ENCODE results near the gene GDI2.

Gene GDI2

GRCh38 chr10:5761220-5761619 lies 52.0 kb downstream of the GDI2 start:
- Histone ChIP-seq H3K4me3 (ENCODE audit: low read length) (no peak overlapping the region), H3K9ac (ENCODE audit: low read length) (no peak overlapping the region), H2BK120ac (ENCODE audit: low read depth, low read length) (no peak overlapping the region), H3K4ac (ENCODE audit: low read depth, low read length) (no peak overlapping the region), H3K4me1 (ENCODE audit: control insufficient read depth, low read depth, low read length) (no peaks in the 10 kb centered on the region), H3K36me3 (ENCODE audit: control insufficient read depth, insufficient read depth, low read length) (peaks cover 14% of the 10 kb centered on the region), H4K8ac (ENCODE audit: low read depth, low read length) (no peak overlapping the region), H4K5ac (ENCODE audit: low read length) (no peak overlapping the region), H3K18ac (ENCODE audit: low read length) (no peak overlapping the region), H3K27ac (ENCODE audit: low read depth, low read length) (no peak overlapping the region), H2BK15ac (replicated peaks; ENCODE audit: low read depth) (no peak overlapping the region), H2AK5ac (ENCODE audit: low read length) (no peak overlapping the region), H3K79me2 (ENCODE audit: control insufficient read depth, insufficient read depth, low read length) (no peaks in the 10 kb centered on the region), H3K4me2 (ENCODE audit: low read length) (no peak overlapping the region), H2BK5ac (ENCODE audit: low read length) (no peak overlapping the region), H3K56ac (ENCODE audit: low read length) (no peak overlapping the region), H3K23ac (ENCODE audit: low read length) (no peak overlapping the region), H3K79me1 (ENCODE audit: low read length) (no peaks in the 10 kb centered on the region), H3K27me3 (ENCODE audit: insufficient read depth, low read length, poor library complexity) (no peaks in the 10 kb centered on the region)
- WGBS (ENCODE audit: extremely low coverage, insufficient coverage, low lambda C conversion rate), result no CpG with 5 or more reads among the region's 2 CpGs
- no peak for DNase-seq

GRCh38 chr10:5760515-5760914 lies 52.7 kb downstream of the GDI2 start:
- Histone ChIP-seq H4K8ac (ENCODE audit: low read depth, low read length) (no peak overlapping the region), H3K27me3 (ENCODE audit: insufficient read depth, low read length, poor library complexity) (no peaks in the 10 kb centered on the region), H3K9ac (ENCODE audit: low read length) (no peak overlapping the region), H2AK5ac (ENCODE audit: low read length) (no peak overlapping the region), H3K79me1 (ENCODE audit: low read length) (no peaks in the 10 kb centered on the region), H2BK15ac (replicated peaks; ENCODE audit: low read depth) (no peak overlapping the region), H3K4ac (ENCODE audit: low read depth, low read length) (no peak overlapping the region), H3K79me2 (ENCODE audit: control insufficient read depth, insufficient read depth, low read length) (no peaks in the 10 kb centered on the region), H4K5ac (ENCODE audit: low read length) (no peak overlapping the region), H2BK5ac (ENCODE audit: low read length) (no peak overlapping the region), H3K27ac (ENCODE audit: low read depth, low read length) (no peak overlapping the region), H3K18ac (ENCODE audit: low read length) (no peak overlapping the region), H3K4me2 (ENCODE audit: low read length) (no peak overlapping the region), H3K4me1 (ENCODE audit: control insufficient read depth, low read depth, low read length) (no peaks in the 10 kb centered on the region), H3K56ac (ENCODE audit: low read length) (no peak overlapping the region), H3K4me3 (ENCODE audit: low read length) (no peak overlapping the region), H2BK120ac (ENCODE audit: low read depth, low read length) (no peak overlapping the region), H3K36me3 (ENCODE audit: control insufficient read depth, insufficient read depth, low read length) (peaks cover 11% of the 10 kb centered on the region), H3K23ac (ENCODE audit: low read length) (no peak overlapping the region)
- WGBS (ENCODE audit: extremely low coverage, insufficient coverage, low lambda C conversion rate), result no CpG with 5 or more reads among the region's 2 CpGs
- no peak for DNase-seq

- H3K79me2 ChIP-seq (ENCODE audit: control insufficient read depth, insufficient read depth, low read length), result no peaks in the 10 kb centered on the region
- H3K36me3 ChIP-seq (ENCODE audit: control insufficient read depth, insufficient read depth, low read length), result peaks cover 8% of the 10 kb centered on the region
- H2BK120ac ChIP-seq (ENCODE audit: low read depth, low read length), result no peak overlapping the region
- no peak overlapping the region for H2AK5ac ChIP-seq (ENCODE audit: low read length)
- H3K56ac ChIP-seq (ENCODE audit: low read length), result no peak overlapping the region
- no peak overlapping the region for H2BK5ac ChIP-seq (ENCODE audit: low read length)
- no peak overlapping the region for H3K27ac ChIP-seq (ENCODE audit: low read depth, low read length)
- no peaks in the 10 kb centered on the region for H3K27me3 ChIP-seq (ENCODE audit: insufficient read depth, low read length, poor library complexity)
- no peak overlapping the region for H2BK15ac ChIP-seq (replicated peaks; ENCODE audit: low read depth)
- no peak overlapping the region for H3K4ac ChIP-seq (ENCODE audit: low read depth, low read length)
- WGBS (ENCODE audit: extremely low coverage, insufficient coverage, low lambda C conversion rate), result no CpG with 5 or more reads among the region's 2 CpGs
- H3K79me1 ChIP-seq (ENCODE audit: low read length), result no peaks in the 10 kb centered on the region
- no peak overlapping the region for H3K4me2 ChIP-seq (ENCODE audit: low read length)
- DNase-seq, result no peak
- H3K9ac ChIP-seq (ENCODE audit: low read length), result no peak overlapping the region
- H3K4me3 ChIP-seq (ENCODE audit: low read length), result no peak overlapping the region
- H4K8ac ChIP-seq (ENCODE audit: low read depth, low read length), result no peak overlapping the region
- no peaks in the 10 kb centered on the region for H3K4me1 ChIP-seq (ENCODE audit: control insufficient read depth, low read depth, low read length)
- H3K18ac ChIP-seq (ENCODE audit: low read length), result no peak overlapping the region
- no peak overlapping the region for H4K5ac ChIP-seq (ENCODE audit: low read length)
- H3K23ac ChIP-seq (ENCODE audit: low read length), result no peak overlapping the region
Measured at GRCh38 chr10:5758927-5759326, 54.3 kb downstream of the GDI2 start.

GRCh38 chr10:5757766-5758517 lies 55.3 kb downstream of the GDI2 start:
- no peak overlapping the region for H3K4me2 ChIP-seq (ENCODE audit: low read length)
- no peak overlapping the region for H3K9ac ChIP-seq (ENCODE audit: low read length)
- H3K27me3 ChIP-seq (ENCODE audit: insufficient read depth, low read length, poor library complexity), result no peaks in the 10 kb centered on the region
- no peak overlapping the region for H3K4me3 ChIP-seq (ENCODE audit: low read length)
- no peak overlapping the region for H4K5ac ChIP-seq (ENCODE audit: low read length)
- no peak overlapping the region for H3K4ac ChIP-seq (ENCODE audit: low read depth, low read length)
- H3K27ac ChIP-seq (ENCODE audit: low read depth, low read length), result no peak overlapping the region
- no peak overlapping the region for H3K18ac ChIP-seq (ENCODE audit: low read length)
- H3K79me1 ChIP-seq (ENCODE audit: low read length), result no peaks in the 10 kb centered on the region
- no CpG with 5 or more reads among the region's 3 CpGs for WGBS (ENCODE audit: extremely low coverage, insufficient coverage, low lambda C conversion rate)
- H4K8ac ChIP-seq (ENCODE audit: low read depth, low read length), result no peak overlapping the region
- H3K56ac ChIP-seq (ENCODE audit: low read length), result no peak overlapping the region
- no peak overlapping the region for H3K23ac ChIP-seq (ENCODE audit: low read length)
- H2BK15ac ChIP-seq (replicated peaks; ENCODE audit: low read depth), result no peak overlapping the region
- H2BK120ac ChIP-seq (ENCODE audit: low read depth, low read length), result no peak overlapping the region
- no peak overlapping the region for H2AK5ac ChIP-seq (ENCODE audit: low read length)
- H3K4me1 ChIP-seq (ENCODE audit: control insufficient read depth, low read depth, low read length), result no peaks in the 10 kb centered on the region
- no peak overlapping the region for H2BK5ac ChIP-seq (ENCODE audit: low read length)
- no peak for DNase-seq
- H3K36me3 ChIP-seq (ENCODE audit: control insufficient read depth, insufficient read depth, low read length), result peaks cover 8% of the 10 kb centered on the region
- H3K79me2 ChIP-seq (ENCODE audit: control insufficient read depth, insufficient read depth, low read length), result no peaks in the 10 kb centered on the region

GRCh38 chr10:5752301-5752871 lies 60.8 kb downstream of the GDI2 start:
- no CpG with 5 or more reads among the region's 17 CpGs for WGBS (ENCODE audit: extremely low coverage, insufficient coverage, low lambda C conversion rate)
- no peak overlapping the region for H3K56ac ChIP-seq (ENCODE audit: low read length)
- no peak overlapping the region for H3K4me2 ChIP-seq (ENCODE audit: low read length)
- H3K79me2 ChIP-seq (ENCODE audit: control insufficient read depth, insufficient read depth, low read length), result peaks cover 6% of the 10 kb centered on the region
- H2AK5ac ChIP-seq (ENCODE audit: low read length), result no peak overlapping the region
- no peak for DNase-seq
- H2BK120ac ChIP-seq (ENCODE audit: low read depth, low read length), result no peak overlapping the region
- peak overlapping the region; percentile 1 for H3K23ac ChIP-seq (ENCODE audit: low read length)
- peaks cover 9% of the 10 kb centered on the region for H3K79me1 ChIP-seq (ENCODE audit: low read length)
- H3K9ac ChIP-seq (ENCODE audit: low read length), result no peak overlapping the region
- H3K36me3 ChIP-seq (ENCODE audit: control insufficient read depth, insufficient read depth, low read length), result no peaks in the 10 kb centered on the region
- H3K18ac ChIP-seq (ENCODE audit: low read length), result no peak overlapping the region
- H2BK5ac ChIP-seq (ENCODE audit: low read length), result no peak overlapping the region
- H3K4me1 ChIP-seq (ENCODE audit: control insufficient read depth, low read depth, low read length), result peaks cover 7% of the 10 kb centered on the region
- H4K8ac ChIP-seq (ENCODE audit: low read depth, low read length), result no peak overlapping the region
- H4K5ac ChIP-seq (ENCODE audit: low read length), result no peak overlapping the region
- no peak overlapping the region for H3K4ac ChIP-seq (ENCODE audit: low read depth, low read length)
- no peak overlapping the region for H2BK15ac ChIP-seq (replicated peaks; ENCODE audit: low read depth)
- H3K4me3 ChIP-seq (ENCODE audit: low read length), result no peak overlapping the region
- no peak overlapping the region for H3K27ac ChIP-seq (ENCODE audit: low read depth, low read length)
- H3K27me3 ChIP-seq (ENCODE audit: insufficient read depth, low read length, poor library complexity), result no peaks in the 10 kb centered on the region

Data from mesendoderm (in vitro differentiated cells).